IMR-90 (cell line): ENCODE data around the gene IL1R2. TPM values are rescaled to one million over a fixed set of nuclear protein-coding genes. Genes with fewer than 3 reads are reported as not detected.

Experiments used
- ATAC-seq: fragments of 200-7000 bp; cut with Tn5 transposase; 2 replicates; pipeline ENCODE4 v1.9.1; 2020; ENCODE audit warnings: low read depth, mild to moderate bottlenecking, moderate library complexity
- BruUV-seq: library from RNA; stranded (reverse); fragments of 400-500 nt; replicated peaks from 2 replicates; lab custom pipeline; 2021; lab: Mats Ljungman, UMichigan
- CTCF ChIA-PET: fragments of 300-600 bp; formaldehyde crosslinking; extraction: SDS; loops from one replicate; lab custom pipeline; 2021; ENCODE audit warnings: antibody characterized with exemption; lab: Yijun Ruan, JAX
- POLR2A ChIA-PET: fragments of 300-600 bp; sonication (Branson Sonifier 250); formaldehyde crosslinking; loops from one replicate; lab custom pipeline; 2022; ENCODE audit warnings: antibody characterized with exemption; ENCODE audit not compliant: unreplicated experiment; lab: Charles Lee
- DNase-seq: peaks from one replicate; pipeline ENCODE4 v3.0.0; 2013
- H2AFZ ChIP-seq: replicated peaks from 2 replicates; pipeline ENCODE3; 2013; ENCODE audit warnings: low read length, mild to moderate bottlenecking; ENCODE audit not compliant: poor library complexity
- H2AK5ac ChIP-seq: 2 replicates; pipeline ENCODE4 v1.6.1; 2013; ENCODE audit warnings: low read depth, low read length, inconsistent platforms
- H2AK9ac ChIP-seq: replicated peaks from 2 replicates; pipeline ENCODE3; 2013; ENCODE audit warnings: mild to moderate bottlenecking, low read depth, low read length, moderate library complexity; ENCODE audit not compliant: poor library complexity
- H2BK120ac ChIP-seq: 2 replicates; pipeline ENCODE4 v1.6.1; 2013; ENCODE audit warnings: low read depth, low read length, inconsistent platforms
- H2BK15ac ChIP-seq: 3 replicates; pipeline ENCODE4 v1.6.1; 2013; ENCODE audit warnings: low read depth, low read length, inconsistent platforms
- H2BK20ac ChIP-seq: 2 replicates; pipeline ENCODE4 v1.6.1; 2013; ENCODE audit warnings: low read depth, mild to moderate bottlenecking, inconsistent platforms, low read length, moderate library complexity
- H2BK5ac ChIP-seq: 2 replicates; pipeline ENCODE4 v1.6.1; 2013; ENCODE audit warnings: mild to moderate bottlenecking, low read depth, low read length, inconsistent platforms; ENCODE audit not compliant: poor library complexity, severe bottlenecking
- H3K14ac ChIP-seq: replicated peaks from 2 replicates; pipeline ENCODE4 v1.6.1; 2013; ENCODE audit warnings: low read depth, low read length, inconsistent platforms
- H3K18ac ChIP-seq: 2 replicates; pipeline ENCODE4 v1.6.1; 2013; ENCODE audit warnings: low read depth, low read length, control low read depth
- H3K23ac ChIP-seq: 2 replicates; pipeline ENCODE4 v1.6.1; 2013; ENCODE audit warnings: low read depth, low read length, inconsistent platforms
- H3K27ac ChIP-seq: 2 replicates; pipeline ENCODE4 v1.5.1; 2013; ENCODE audit warnings: mild to moderate bottlenecking, control low read depth, low read length; ENCODE audit not compliant: insufficient read depth
- H3K27me3 ChIP-seq: 2 replicates; pipeline ENCODE4 v1.6.1; 2013; ENCODE audit warnings: low read length; ENCODE audit not compliant: control insufficient read depth, insufficient read depth
- H3K36me3 ChIP-seq: 2 replicates; pipeline ENCODE4 v1.6.1; 2013; ENCODE audit warnings: low read length, mixed read lengths; ENCODE audit not compliant: control insufficient read depth, insufficient read depth
- H3K4ac ChIP-seq: 2 replicates; pipeline ENCODE4 v1.6.1; 2013; ENCODE audit warnings: low read depth, low read length, inconsistent platforms
- H3K4me1 ChIP-seq: 2 replicates; pipeline ENCODE4 v1.6.1; 2013; ENCODE audit warnings: low read length, mixed read lengths; ENCODE audit not compliant: control insufficient read depth, insufficient read depth
- H3K4me2 ChIP-seq: 2 replicates; pipeline ENCODE4 v1.6.1; 2013; ENCODE audit warnings: low read depth, mild to moderate bottlenecking, control low read depth, low read length, moderate library complexity
- H3K4me3 ChIP-seq: 2 replicates; pipeline ENCODE4 v1.5.1; 2013; ENCODE audit warnings: low read depth, mild to moderate bottlenecking, control low read depth, low read length, moderate library complexity; ENCODE audit not compliant: insufficient read depth
- H3K56ac ChIP-seq: 2 replicates; pipeline ENCODE4 v1.6.1; 2013; ENCODE audit warnings: low read length, inconsistent platforms; ENCODE audit not compliant: insufficient read depth; ENCODE audit errors: extremely low read depth
- H3K79me1 ChIP-seq, 2 experiments: 2 replicates each; pipeline ENCODE4 v1.6.1; 2013; ENCODE audit warnings: low read length in 2 of 2, inconsistent platforms in 1 of 2, low read depth in 1 of 2
- H3K9ac ChIP-seq: 2 replicates; pipeline ENCODE4 v1.6.1; 2013; ENCODE audit warnings: low read depth, low read length, control low read depth
- H3K9me1 ChIP-seq: 2 replicates; pipeline ENCODE4 v1.6.1; 2013; ENCODE audit warnings: low read length, inconsistent platforms; ENCODE audit not compliant: insufficient read depth
- H3K9me3 ChIP-seq: 2 replicates; pipeline ENCODE4 v1.6.1; 2013; ENCODE audit warnings: low read length; ENCODE audit not compliant: control insufficient read depth, insufficient read depth
- H4K20me1 ChIP-seq: 2 replicates; pipeline ENCODE4 v1.6.1; 2013; ENCODE audit warnings: low read length, inconsistent platforms; ENCODE audit not compliant: insufficient read depth
- H4K5ac ChIP-seq: 2 replicates; pipeline ENCODE4 v1.6.1; 2013; ENCODE audit warnings: mild to moderate bottlenecking, low read depth, low read length, control low read depth
- H4K8ac ChIP-seq, 2 experiments: 2 replicates each; pipeline ENCODE4 v1.6.1; 2013; ENCODE audit warnings: low read depth in 2 of 2, low read length in 2 of 2, control low read depth in 1 of 2, inconsistent platforms in 1 of 2
- H4K91ac ChIP-seq: 2 replicates; pipeline ENCODE4 v1.6.1; 2013; ENCODE audit warnings: low read depth, low read length, inconsistent platforms; ENCODE audit not compliant: insufficient read depth
- BHLHE40 ChIP-seq: fragments of 150-350 bp; IDR thresholded peaks from 2 replicates; pipeline ENCODE4 v1.6.1; 2016; ENCODE audit warnings: mild to moderate bottlenecking, low read depth, low read length
- CHD1 ChIP-seq: IDR thresholded peaks from 2 replicates; pipeline ENCODE4 v1.6.1; 2012; ENCODE audit warnings: low read depth, low read length, improper control_type of control experiment
- MAFK ChIP-seq: IDR thresholded peaks from 2 replicates; pipeline ENCODE4 v1.6.1; 2012; ENCODE audit warnings: low read depth, low read length, improper control_type of control experiment
- WGBS, 2 experiments: methylation state at CpG; one replicate each; pipeline versions ENCODE4 v1.1.5 to v1.1.7; 2013; ENCODE audit warnings: missing lambda C conversion rate in 2 of 2; ENCODE audit not compliant: insufficient read length in 1 of 2; ENCODE audit errors: extremely low coverage in 2 of 2; 5-methylcytosine and 5-hydroxymethylcytosine counted together
- dilution Hi-C: fragments of 300-500 bp; cut with HindIII; formaldehyde crosslinking; loops from one replicate; pipeline ENCODE4 v1.14.3; 2018; ENCODE audit warnings: low sequenced_read_pairs; ENCODE audit not compliant: unreplicated experiment
- in situ Hi-C: fragments of 300-500 bp; cut with MboI; formaldehyde crosslinking; loops from 3 replicates; pipeline ENCODE4 v1.14.3; 2019; ENCODE audit warnings: low sequenced_read_pairs, inconsistent platforms, mixed read lengths
- intact Hi-C: fragments of 100-400 bp; cut with micrococcal nuclease; formaldehyde crosslinking; loops from 2 replicates; pipeline ENCODE4 v1.10.0; 2022
- polyA plus RNA-seq, 3 experiments: library from polyadenylated mRNA; depleted of rRNA; stranded (reverse); fragments of >200 nt; gene quantifications; 2 replicates each; pipeline ENCODE4 v1.2.3, GENCODE V29; 2012; ENCODE audit warnings: low replicate concordance in 1 of 3
- total RNA-seq: library from RNA; depleted of rRNA; stranded (reverse); fragments of >200 nt; gene quantifications from 2 replicates; pipeline ENCODE4 v1.2.3, GENCODE V29; 2012

Gene IL1R2
- total and polyA plus RNA-seq, 2 of the 4 experiments (the other 2 are of a cell fraction) = not detected

DNA sequence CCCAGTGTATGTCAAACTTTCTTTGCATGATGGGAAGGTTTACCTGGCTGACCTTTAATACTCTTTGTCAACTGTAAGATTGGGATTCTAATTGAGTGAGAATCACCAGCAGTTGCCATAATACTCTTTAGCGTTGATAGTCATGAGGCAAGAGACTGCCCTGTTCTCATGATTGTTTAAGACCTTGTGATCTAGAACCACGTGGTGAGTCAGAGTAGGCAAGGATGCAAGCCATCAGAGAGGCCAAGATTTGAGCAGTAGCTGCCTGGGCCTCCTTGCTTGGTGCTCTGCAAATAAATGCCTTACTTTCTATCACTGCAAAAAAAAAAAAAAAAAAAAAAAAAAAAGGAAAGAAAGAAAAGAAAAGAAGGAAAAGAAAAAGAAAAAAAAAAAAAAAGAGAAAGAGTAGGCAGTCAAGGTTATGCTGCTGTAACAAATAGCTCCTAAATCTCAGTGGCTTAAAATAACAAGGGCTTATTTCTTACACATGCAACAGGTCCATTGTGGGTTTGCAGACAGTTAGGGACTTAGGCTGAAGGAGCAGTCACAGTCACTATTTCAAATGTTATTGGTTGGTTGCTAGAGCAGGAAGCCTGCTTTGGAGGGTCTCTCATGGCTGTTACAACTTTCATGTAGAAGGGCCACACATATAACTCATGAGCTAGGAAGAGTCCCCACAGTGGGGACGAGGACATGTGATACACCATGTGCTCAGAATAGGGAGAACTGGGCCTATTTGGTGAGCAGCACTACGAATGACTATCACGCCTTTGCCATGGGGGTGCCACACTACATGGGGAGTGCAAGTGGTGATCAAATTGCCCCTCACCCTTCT is 21.7 kb downstream of the IL1R2 start (continued):
- no peak for TF ChIP-seq CHD1

DNA sequence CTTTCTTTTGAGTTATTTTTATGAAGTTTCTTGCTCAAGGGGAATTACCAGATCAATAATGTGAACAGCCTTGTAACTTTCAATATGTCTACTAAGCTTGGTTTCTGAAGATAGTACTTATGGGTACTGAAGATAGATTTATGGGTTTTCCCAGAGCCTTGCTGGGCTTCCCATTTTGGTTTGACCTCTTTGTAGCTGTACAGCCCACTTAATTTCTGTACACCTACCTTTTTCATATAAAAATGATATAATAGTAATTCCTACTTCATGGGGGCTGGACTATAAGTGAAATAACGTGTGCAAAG is 22.2 kb downstream of the IL1R2 start:
- Histone ChIP-seq H2BK120ac (no peak overlapping the region), H3K27ac (no peak overlapping the region), H3K9me1 (no peaks in the 10 kb centered on the region), H2BK20ac (no peak overlapping the region), H2BK5ac (no peak overlapping the region), H2AFZ (no peak overlapping the region), H4K91ac (no peak overlapping the region), H4K8ac (no peak overlapping the region), H2AK5ac (no peak overlapping the region), H3K4me2 (no peak overlapping the region), H3K23ac (no peak overlapping the region), H3K79me1 (no peaks in the 10 kb centered on the region), H2AK9ac (no peak overlapping the region), H3K14ac (no peak overlapping the region), H3K4ac (no peak overlapping the region), H3K56ac (no peak overlapping the region), H3K27me3 (no peaks in the 10 kb centered on the region), H4K20me1 (no peaks in the 10 kb centered on the region), H3K4me1 (no peaks in the 10 kb centered on the region), H3K36me3 (no peaks in the 10 kb centered on the region), H3K9ac (no peak overlapping the region), H3K4me3 (no peak overlapping the region), H2BK15ac (no peak overlapping the region), H4K5ac (no peak overlapping the region), H3K18ac (no peak overlapping the region), H3K9me3 (no peaks in the 10 kb centered on the region; the same call in 1 of the 2 replicates)
- in situ Hi-C loops = no loop called here
- TF ChIP-seq MAFK (no peak), BHLHE40 (no peak)
- intact Hi-C loops = no loop called here
- WGBS, 2 experiments = no CpG with 5 or more reads among the region's 1 CpG
- ChIA-PET POLR2A (no interaction called here), CTCF (interaction anchor here (1.2 kb wide), 1 partner anchor 10 kb away, joined by 3 read pairs; no protein-coding TSS in a partner anchor)
- ATAC-seq (no peak), DNase-seq (no peak)
- dilution Hi-C loops = loop anchor here (25.0 kb wide), 1 partner anchor 148 kb away; no protein-coding TSS in a partner anchor
- no TSS peak for BruUV-seq
